GM19240 (cell line): ENCODE results near the gene HYI.

ENCODE experiments used
- DNase-seq: peaks from one replicate; pipeline ENCODE4 v3.0.0; 2011; ENCODE audit warnings: low spot score; ENCODE audit not compliant: insufficient read length

HYI gene

GRCh38 chr1:43444836-43445235, 8.9 kb downstream of the HYI start:
- DNase-seq, result no peak

- no peak for DNase-seq
These were observed 9.4 kb downstream of the HYI start for GRCh38 chr1:43444151-43444828.

GRCh38 chr1:43443197-43443946, 10.4 kb downstream of the HYI start:
- DNase-seq, result no peak

- DNase-seq, result no peak
These were observed 11.0 kb downstream of the HYI start for GRCh38 chr1:43442756-43443155.

GRCh38 chr1:43441894-43442637, 11.7 kb downstream of the HYI start:
- no peak for DNase-seq

- DNase-seq, result no peak
These were observed 12.4 kb downstream of the HYI start for GRCh38 chr1:43441166-43441893.

- DNase-seq, result no peak
These were observed 13.4 kb downstream of the HYI start for GRCh38 chr1:43440358-43440757.

GRCh38 chr1:43439781-43440180, 13.9 kb downstream of the HYI start:
- no peak for DNase-seq

- no peak for DNase-seq
These were observed 14.7 kb downstream of the HYI start for GRCh38 chr1:43438953-43439581.

GRCh38 chr1:43438576-43438952, 15.2 kb downstream of the HYI start:
- DNase-seq, result no peak

- no peak for DNase-seq
These were observed 15.7 kb downstream of the HYI start for GRCh38 chr1:43438006-43438405.

GRCh38 chr1:43437031-43437973, 16.4 kb downstream of the HYI start:
- no peak for DNase-seq

- no peak for DNase-seq
These were observed 17.4 kb downstream of the HYI start for GRCh38 chr1:43436371-43436770.

- no peak for DNase-seq
These were observed 18.3 kb downstream of the HYI start for GRCh38 chr1:43435146-43436145.

- no peak for DNase-seq
These were observed 19.5 kb downstream of the HYI start for GRCh38 chr1:43434256-43434655.

GRCh38 chr1:43432907-43433306, 20.8 kb downstream of the HYI start:
- no peak for DNase-seq

GRCh38 chr1:43432171-43432860, 21.4 kb downstream of the HYI start:
- DNase-seq, result no peak

- DNase-seq, result no peak
These were observed 22.1 kb downstream of the HYI start for GRCh38 chr1:43431676-43432075.
